Osteoblast (primary cell): ENCODE data around the gene DNAJC6. TPM values are rescaled to one million over a fixed set of nuclear protein-coding genes. Genes with fewer than 3 reads are reported as not detected.

Experiments
- DNase-seq: peaks from one replicate; pipeline ENCODE4 v3.0.0; 2011; ENCODE audit warnings: low spot score, mixed read lengths; ENCODE audit not compliant: insufficient read length; ENCODE audit errors: missing footprints
- H2AFZ ChIP-seq: 2 replicates; pipeline ENCODE4 v1.6.0; 2011; ENCODE audit warnings: mild to moderate bottlenecking, low read length
- H3K27ac ChIP-seq: 2 replicates; pipeline ENCODE4 v1.5.1; 2011; ENCODE audit warnings: mild to moderate bottlenecking, low read depth, low read length, moderate library complexity
- H3K27me3 ChIP-seq: 2 replicates; pipeline ENCODE4 v1.6.0; 2012; ENCODE audit warnings: mild to moderate bottlenecking, control low read depth, inconsistent platforms, low read length, moderate library complexity; ENCODE audit not compliant: insufficient read depth
- H3K36me3 ChIP-seq: 2 replicates; pipeline ENCODE4 v1.5.1; 2011; ENCODE audit warnings: mild to moderate bottlenecking, low read length, control low read depth, moderate library complexity; ENCODE audit not compliant: insufficient read depth
- H3K4me1 ChIP-seq: 2 replicates; pipeline ENCODE4 v1.5.1; 2011; ENCODE audit warnings: mild to moderate bottlenecking, low read length, control low read depth, moderate library complexity; ENCODE audit not compliant: insufficient read depth
- H3K4me2 ChIP-seq: 2 replicates; pipeline ENCODE4 v1.6.0; 2011; ENCODE audit warnings: mild to moderate bottlenecking, low read length; ENCODE audit not compliant: insufficient read depth
- H3K4me3 ChIP-seq: fragments of 200-600 bp; sonication (generic); 3 replicates; pipeline ENCODE4 v1.5.1; 2012; ENCODE audit warnings: mild to moderate bottlenecking, low read length, inconsistent platforms; ENCODE audit not compliant: insufficient read depth
- H3K79me2 ChIP-seq: 2 replicates; pipeline ENCODE4 v1.6.0; 2012; ENCODE audit warnings: mild to moderate bottlenecking, low read length, control low read depth, inconsistent platforms; ENCODE audit not compliant: insufficient read depth
- H3K9me3 ChIP-seq: 2 replicates; pipeline ENCODE4 v1.5.1; 2011; ENCODE audit warnings: low read depth, low read length, control low read depth
- H4K20me1 ChIP-seq: 2 replicates; pipeline ENCODE4 v1.6.0; 2012; ENCODE audit warnings: mild to moderate bottlenecking, low read length, control low read depth; ENCODE audit not compliant: insufficient read depth
- CTCF ChIP-seq: IDR thresholded peaks from 2 replicates; pipeline ENCODE4 v1.5.1; 2011; ENCODE audit warnings: mild to moderate bottlenecking, low read depth, low read length, moderate library complexity; ENCODE audit errors: extremely low read depth
- total RNA-seq: library from RNA; depleted of rRNA; stranded (reverse); fragments of >200 nt; gene quantifications from 2 replicates; pipeline ENCODE4 v1.2.3, GENCODE V29; 2012

The DNAJC6 gene
- total RNA-seq, 1 donor = 10.5 TPM

GRCh38 chr1:65341381-65341780, 32.0 kb downstream of the DNAJC6 start:
- Histone ChIP-seq H3K27ac (no peak overlapping the region), H4K20me1 (peaks cover 3% of the 10 kb centered on the region), H3K4me2 (no peak overlapping the region), H3K27me3 (no peaks in the 10 kb centered on the region), H3K36me3 (no peaks in the 10 kb centered on the region), H3K4me1 (peaks cover 5% of the 10 kb centered on the region), H3K9me3 (no peaks in the 10 kb centered on the region), H3K79me2 (peaks cover 2% of the 10 kb centered on the region), H2AFZ (no peak overlapping the region), H3K4me3 (no peak overlapping the region)
- DNase-seq = no peak
- TF ChIP-seq CTCF = no peak

GRCh38 chr1:65343286-65343685, 33.9 kb downstream of the DNAJC6 start:
- H3K9me3 ChIP-seq = no peaks in the 10 kb centered on the region
- H3K27ac ChIP-seq = no peak overlapping the region
- H3K4me1 ChIP-seq = peaks cover 5% of the 10 kb centered on the region
- peaks cover 3% of the 10 kb centered on the region for H4K20me1 ChIP-seq
- peak overlapping the region; percentile 65 for H3K4me2 ChIP-seq
- H3K36me3 ChIP-seq = no peaks in the 10 kb centered on the region
- DNase-seq = no peak
- H2AFZ ChIP-seq = no peak overlapping the region
- peaks cover 2% of the 10 kb centered on the region for H3K79me2 ChIP-seq
- TF ChIP-seq CTCF = no peak
- no peaks in the 10 kb centered on the region for H3K27me3 ChIP-seq
- H3K4me3 ChIP-seq = no peak overlapping the region

GRCh38 chr1:65344171-65344814, 35.0 kb downstream of the DNAJC6 start:
- H3K4me3 ChIP-seq = no peak overlapping the region
- no peak overlapping the region for H3K27ac ChIP-seq
- no peaks in the 10 kb centered on the region for H3K9me3 ChIP-seq
- DNase-seq = no peak
- peaks cover 5% of the 10 kb centered on the region for H3K4me1 ChIP-seq
- no peaks in the 10 kb centered on the region for H3K36me3 ChIP-seq
- TF ChIP-seq CTCF = no peak
- no peak overlapping the region for H2AFZ ChIP-seq
- peaks cover 3% of the 10 kb centered on the region for H4K20me1 ChIP-seq
- H3K27me3 ChIP-seq = no peaks in the 10 kb centered on the region
- H3K79me2 ChIP-seq = peaks cover 2% of the 10 kb centered on the region
- H3K4me2 ChIP-seq = no peak overlapping the region

- H3K4me2 ChIP-seq = no peak overlapping the region
- no peaks in the 10 kb centered on the region for H3K36me3 ChIP-seq
- no peak overlapping the region for H3K4me3 ChIP-seq
- H3K9me3 ChIP-seq = no peaks in the 10 kb centered on the region
- H3K79me2 ChIP-seq = no peaks in the 10 kb centered on the region
- peaks cover 5% of the 10 kb centered on the region for H3K4me1 ChIP-seq
- DNase-seq = no peak
- TF ChIP-seq CTCF = no peak
- H4K20me1 ChIP-seq = peaks cover 3% of the 10 kb centered on the region
- no peaks in the 10 kb centered on the region for H3K27me3 ChIP-seq
- no peak overlapping the region for H2AFZ ChIP-seq
- no peak overlapping the region for H3K27ac ChIP-seq
These were observed 36.8 kb downstream of the DNAJC6 start for GRCh38 chr1:65346190-65346589.
